GM23338 (cell line): ENCODE measurements around the gene SLC24A4. TPM values are rescaled to one million over a fixed set of nuclear protein-coding genes. Genes with fewer than 3 reads are reported as not detected.

Source experiments
- ATAC-seq: fragments of 200-7000 bp; cut with Tn5 transposase; 3 replicates; pipeline ENCODE4 v1.9.1; 2020
- DNase-seq: peaks from one replicate; pipeline ENCODE4 v3.0.0-alpha.2; 2015; ENCODE audit warnings: low spot score
- H2AFZ ChIP-seq: fragments of 200-600 bp; sonication (generic); 2 replicates; pipeline ENCODE4 v1.8.0; 2016; ENCODE audit warnings: antibody characterized with exemption, mild to moderate bottlenecking, moderate library complexity
- H3F3A ChIP-seq: fragments of 200-600 bp; sonication (generic); replicated peaks from 2 replicates; pipeline ENCODE4 v1.8.0; 2017; ENCODE audit warnings: antibody characterized with exemption, mixed run types, low read depth
- H3K27ac ChIP-seq: fragments of 200-600 bp; sonication (generic); 2 replicates; pipeline ENCODE4 v1.6.1; 2016; ENCODE audit warnings: low read depth
- H3K27me3 ChIP-seq: fragments of 200-600 bp; sonication (generic); 2 replicates; pipeline ENCODE4 v1.8.0; 2016; ENCODE audit warnings: mild to moderate bottlenecking, mixed run types, moderate library complexity; ENCODE audit not compliant: insufficient read depth
- H3K36me3 ChIP-seq: fragments of 200-600 bp; sonication (generic); 2 replicates; pipeline ENCODE4 v1.8.0; 2016; ENCODE audit warnings: mild to moderate bottlenecking; ENCODE audit not compliant: insufficient read depth
- H3K4me1 ChIP-seq: fragments of 200-600 bp; sonication (generic); 2 replicates; pipeline ENCODE4 v1.8.0; 2016; ENCODE audit warnings: mild to moderate bottlenecking, moderate library complexity; ENCODE audit not compliant: insufficient read depth
- H3K4me2 ChIP-seq: fragments of 200-600 bp; sonication (generic); 2 replicates; pipeline ENCODE4 v1.7.1; 2017; ENCODE audit warnings: mixed run types
- H3K4me3 ChIP-seq: fragments of 200-600 bp; sonication (generic); 2 replicates; pipeline ENCODE4 v1.6.1; 2016; ENCODE audit warnings: mixed run types
- H3K79me2 ChIP-seq: fragments of 200-600 bp; sonication (generic); replicated peaks from 2 replicates; pipeline ENCODE4 v1.8.0; 2017; ENCODE audit warnings: mild to moderate bottlenecking; ENCODE audit not compliant: insufficient read depth
- H3K9me2 ChIP-seq: fragments of 200-600 bp; sonication (generic); 2 replicates; pipeline ENCODE4 v1.8.0; 2017; ENCODE audit not compliant: insufficient read depth
- H4K20me1 ChIP-seq: fragments of 200-600 bp; sonication (generic); replicated peaks from 2 replicates; pipeline ENCODE4 v1.8.0; 2017; ENCODE audit warnings: mild to moderate bottlenecking; ENCODE audit not compliant: insufficient read depth
- H3K27ac Mint-ChIP-seq: 2 replicates; pipeline ENCODE4 v1.8.0; 2020; ENCODE audit warnings: inconsistent platforms, mild to moderate bottlenecking, moderate library complexity, mixed read lengths
- H3K27me3 Mint-ChIP-seq: 3 replicates; pipeline ENCODE4 v1.8.0; 2022; ENCODE audit warnings: low read depth, mild to moderate bottlenecking, moderate library complexity, mixed read lengths, inconsistent platforms; ENCODE audit not compliant: insufficient read depth, poor library complexity
- H3K36me3 Mint-ChIP-seq: 3 replicates; pipeline ENCODE4 v1.8.0; 2021; ENCODE audit warnings: low read depth, mild to moderate bottlenecking, inconsistent platforms, moderate library complexity, mixed read lengths
- H3K4me1 Mint-ChIP-seq: 3 replicates; pipeline ENCODE4 v1.8.0; 2020; ENCODE audit warnings: mild to moderate bottlenecking, inconsistent platforms, mixed read lengths
- H3K4me3 Mint-ChIP-seq: 3 replicates; pipeline ENCODE4 v1.8.0; 2021; ENCODE audit warnings: moderate library complexity, mild to moderate bottlenecking, inconsistent platforms, mixed read lengths
- H3K9me3 Mint-ChIP-seq: 3 replicates; pipeline ENCODE4 v1.8.0; 2020; ENCODE audit warnings: moderate library complexity, mild to moderate bottlenecking, inconsistent platforms, mixed read lengths
- CREB1 ChIP-seq: fragments of 250-450 bp; sonication (Bioruptor Pico); IDR thresholded peaks from 2 replicates; pipeline ENCODE4 v1.5.0; 2020; ENCODE audit warnings: low read depth, mild to moderate bottlenecking, moderate library complexity
- CTCF ChIP-seq, 2 experiments: fragments of 200-600 bp in 1 of 2; sonication (generic) in 1 of 2; conservative IDR thresholded peaks; 2 replicates each; pipeline versions ENCODE4 v1.5.1 to v1.6.1; 2016 to 2017; ENCODE audit warnings: antibody characterized with exemption in 2 of 2, low read depth in 2 of 2, mild to moderate bottlenecking in 2 of 2, moderate library complexity in 1 of 2
- ETS1 ChIP-seq: IDR thresholded peaks from 2 replicates; pipeline ENCODE4 v1.6.1; 2016; ENCODE audit warnings: antibody characterized with exemption
- EZH2 ChIP-seq: fragments of 200-600 bp; sonication (generic); IDR thresholded peaks from one replicate; pipeline ENCODE4 v1.8.0; 2017; ENCODE audit warnings: antibody characterized with exemption, mild to moderate bottlenecking, low read depth; ENCODE audit not compliant: unreplicated experiment
- EZH2phosphoT487 ChIP-seq: fragments of 200-600 bp; sonication (generic); IDR thresholded peaks from one replicate; pipeline ENCODE4 v1.8.1; 2018; ENCODE audit warnings: antibody characterized with exemption; ENCODE audit not compliant: unreplicated experiment
- JUNB ChIP-seq: IDR thresholded peaks from one replicate; pipeline ENCODE4 v1.6.1; 2016; ENCODE audit warnings: antibody characterized with exemption; ENCODE audit not compliant: unreplicated experiment
- NANOG ChIP-seq: IDR thresholded peaks from 2 replicates; pipeline ENCODE4 v1.6.1; 2016; ENCODE audit warnings: antibody characterized with exemption, borderline replicate concordance
- POLR2AphosphoS5 ChIP-seq: IDR thresholded peaks from 2 replicates; pipeline ENCODE4 v1.6.1; 2016; ENCODE audit warnings: antibody characterized with exemption, low read depth
- REST ChIP-seq: IDR thresholded peaks from one replicate; pipeline ENCODE4 v1.6.1; 2018; ENCODE audit warnings: antibody characterized with exemption; ENCODE audit not compliant: unreplicated experiment
- STAT1 ChIP-seq: IDR thresholded peaks from one replicate; pipeline ENCODE4 v1.6.1; 2016; ENCODE audit warnings: antibody characterized with exemption; ENCODE audit not compliant: unreplicated experiment
- ZNF114 ChIP-seq: fragments of 250-450 bp; sonication (Bioruptor Pico); IDR thresholded peaks from 2 replicates; pipeline ENCODE4 v1.5.0; 2020; ENCODE audit warnings: mild to moderate bottlenecking, moderate library complexity
- ZNF331 ChIP-seq: fragments of 250-450 bp; sonication (Bioruptor Pico); IDR thresholded peaks from 2 replicates; pipeline ENCODE4 v1.5.0; 2020; ENCODE audit warnings: low read depth, mild to moderate bottlenecking, moderate library complexity
- ZNF462 ChIP-seq: fragments of 250-450 bp; sonication (Bioruptor Pico); IDR thresholded peaks from 2 replicates; pipeline ENCODE4 v1.5.0; 2020; ENCODE audit warnings: mild to moderate bottlenecking, moderate library complexity
- polyA plus RNA-seq: library from polyadenylated mRNA; unstranded; fragments of >200 nt; fragmentation: Nextera tagmentation; extraction: Ambion mirVana; gene quantifications from 2 replicates; pipeline ENCODE4 v1.2.1, GENCODE V29; 2016
- total RNA-seq: library from RNA; depleted of rRNA; stranded (reverse); fragments of >200 nt; shearing (Covaris generic); gene quantifications from 2 replicates; pipeline ENCODE4 v1.2.3, GENCODE V29; 2014

Gene SLC24A4
- total and polyA plus RNA-seq, 2 experiments from 2014 or later, result 0.06 to 0.38 TPM

GRCh38 chr14:92473969-92474535 lies 151.1 kb downstream of the SLC24A4 start:
- Histone ChIP-seq H4K20me1 (no peaks in the 10 kb centered on the region), H3K27me3 (no peaks in the 10 kb centered on the region), H2AFZ (peak overlapping the region; percentile 72), H3K4me1 (peaks cover 10% of the 10 kb centered on the region), H3K9me2 (peaks cover 10% of the 10 kb centered on the region; the same call in 1 of the 2 replicates), H3K36me3 (no peaks in the 10 kb centered on the region), H3K4me2 (no peak overlapping the region), H3K79me2 (no peaks in the 10 kb centered on the region), H3K4me3 (no peak overlapping the region), H3F3A (no peaks in the 10 kb centered on the region), H3K27ac (no peak overlapping the region)
- Mint-ChIP-seq H3K9me3 (peaks cover 8% of the 10 kb centered on the region), H3K27ac (no peak overlapping the region), H3K4me1 (peaks cover 36% of the 10 kb centered on the region), H3K27me3 (peaks cover 2% of the 10 kb centered on the region), H3K4me3 (no peak overlapping the region), H3K36me3 (peaks cover 5% of the 10 kb centered on the region; the same call in 2 of the 3 replicates)
- no peak for TF ChIP-seq ZNF462 (CRISPR knock-in tag)
- no peak for TF ChIP-seq EZH2phosphoT487
- no peak for TF ChIP-seq NANOG
- no peak for TF ChIP-seq ZNF331
- TF ChIP-seq EZH2, result no peak
- no peak for TF ChIP-seq ETS1
- no peak for TF ChIP-seq JUNB
- no peak for TF ChIP-seq CTCF (conservative IDR thresholded peaks at IDR 0.05; ENCODE audit: low read depth in 2 of 2)
- TF ChIP-seq REST, result no peak
- no peak for TF ChIP-seq POLR2AphosphoS5
- TF ChIP-seq STAT1, result no peak
- TF ChIP-seq ZNF114 (CRISPR knock-in tag), result no peak
- no peak for TF ChIP-seq CREB1 (CRISPR knock-in tag)
- DNase-seq (no peak), ATAC-seq (no peak)
